Muscle layer of duodenum (tissue), 2 donors: ENCODE results near the gene CTNNA2.

Experiments
- H3K27ac ChIP-seq: one replicate; pipeline ENCODE4 v1.7.0; 2013; ENCODE audit warnings: mild to moderate bottlenecking, low read length
- H3K27me3 ChIP-seq: one replicate; pipeline ENCODE4 v1.7.0; 2013; ENCODE audit warnings: low read depth, mild to moderate bottlenecking, control low read depth, low read length
- H3K36me3 ChIP-seq, 2 donors: one replicate each; pipeline ENCODE4 v1.7.0; 2013; ENCODE audit warnings: low read length in 2 of 2, control low read depth in 1 of 2, mild to moderate bottlenecking in 1 of 2; ENCODE audit not compliant: insufficient read depth in 2 of 2, control insufficient read depth in 1 of 2
- H3K4me1 ChIP-seq, 2 donors: one replicate each; pipeline ENCODE4 v1.7.0; 2013; ENCODE audit warnings: low read length in 2 of 2, mild to moderate bottlenecking in 2 of 2, control low read depth in 1 of 2, moderate library complexity in 1 of 2; ENCODE audit not compliant: insufficient read depth in 2 of 2, control insufficient read depth in 1 of 2
- H3K4me3 ChIP-seq, 2 donors: one replicate each; pipeline ENCODE4 v1.7.0; 2013; ENCODE audit warnings: low read length in 2 of 2, low read depth in 1 of 2, mild to moderate bottlenecking in 1 of 2
- H3K9me3 ChIP-seq, 2 donors: one replicate each; pipeline ENCODE4 v1.7.0; 2013; ENCODE audit warnings: low read length in 2 of 2, control low read depth in 1 of 2, mild to moderate bottlenecking in 1 of 2; ENCODE audit not compliant: control insufficient read depth in 1 of 2
- donor health status: healthy.

CTNNA2 gene

DNA sequence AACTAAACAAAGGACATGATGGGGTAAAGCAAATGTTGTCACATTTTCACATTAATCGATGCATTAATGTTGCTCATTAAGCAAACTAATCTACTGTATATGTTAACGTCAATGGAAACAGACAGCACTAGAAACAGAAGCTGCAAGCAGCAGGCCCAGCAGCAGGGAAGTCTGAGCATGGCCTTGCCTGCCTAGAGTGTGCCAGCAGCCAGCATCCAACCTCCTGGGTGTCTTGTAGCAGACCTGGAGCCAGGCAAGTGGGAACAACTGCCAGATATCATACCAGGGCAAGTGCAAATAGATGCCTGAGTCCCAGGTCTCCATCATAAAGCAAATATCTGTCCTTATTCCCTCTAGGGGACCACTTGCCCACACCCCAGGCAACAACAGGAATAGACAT is 472.7 kb downstream of the CTNNA2 start:
- Histone ChIP-seq H3K27ac (no peak overlapping the region), H3K4me1 (no peaks in the 10 kb centered on the region), H3K36me3 (no peaks in the 10 kb centered on the region), H3K9me3 (no peaks in the 10 kb centered on the region), H3K4me3 (no peak overlapping the region), H3K27me3 (no peaks in the 10 kb centered on the region)

GRCh38 chr2:79993144-79993543 is 480.3 kb downstream of the CTNNA2 start:
- no peaks in the 10 kb centered on the region for H3K27me3 ChIP-seq
- no peak overlapping the region for H3K4me3 ChIP-seq
- H3K36me3 ChIP-seq, result no peaks in the 10 kb centered on the region
- no peak overlapping the region for H3K27ac ChIP-seq
- H3K4me1 ChIP-seq, result no peaks in the 10 kb centered on the region
- no peaks in the 10 kb centered on the region for H3K9me3 ChIP-seq

DNA sequence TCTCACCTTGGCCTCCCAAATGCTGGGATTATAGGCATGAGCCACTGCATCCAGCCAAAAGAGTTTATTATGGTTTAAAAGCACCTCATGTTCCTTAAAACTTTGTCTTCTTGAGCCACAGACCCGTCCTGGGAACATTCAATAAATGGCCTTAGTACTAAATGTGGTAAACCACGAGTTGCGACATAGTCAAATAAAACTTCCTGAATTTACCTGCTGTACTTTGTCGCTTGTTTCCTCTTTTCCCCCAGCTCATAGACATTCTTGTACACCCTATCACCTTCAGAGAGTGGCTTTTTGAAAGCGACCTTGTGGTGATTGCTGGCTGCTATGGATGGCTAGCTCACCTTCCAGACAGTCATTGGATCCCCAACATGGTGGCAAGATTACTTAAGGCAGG is 481.3 kb downstream of the CTNNA2 start:
- Histone ChIP-seq H3K27ac (no peak overlapping the region), H3K4me3 (no peak overlapping the region), H3K4me1 (no peaks in the 10 kb centered on the region), H3K9me3 (no peaks in the 10 kb centered on the region), H3K36me3 (no peaks in the 10 kb centered on the region), H3K27me3 (no peaks in the 10 kb centered on the region)

DNA sequence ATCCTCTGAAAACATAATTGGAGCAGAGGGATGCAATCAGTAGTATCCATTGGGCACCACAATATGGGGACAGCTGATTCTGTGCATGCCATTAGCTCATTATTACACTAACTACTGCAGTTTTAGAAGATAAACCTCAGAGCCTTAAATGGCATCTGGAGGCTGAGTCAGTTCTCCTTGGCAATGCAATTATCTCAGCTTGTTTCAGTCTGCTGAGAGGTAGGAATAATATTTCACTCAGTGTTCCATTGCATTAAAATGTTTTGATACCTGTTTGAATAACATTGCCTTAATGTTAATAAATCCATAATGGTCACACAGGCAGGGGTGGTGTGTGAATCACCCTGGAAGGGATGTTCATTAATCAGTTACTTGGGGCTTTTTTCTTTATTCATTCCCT is 482.1 kb downstream of the CTNNA2 start:
- Histone ChIP-seq H3K9me3 (no peaks in the 10 kb centered on the region), H3K4me1 (no peaks in the 10 kb centered on the region), H3K36me3 (no peaks in the 10 kb centered on the region), H3K27ac (no peak overlapping the region), H3K27me3 (no peaks in the 10 kb centered on the region), H3K4me3 (no peak overlapping the region)

GRCh38 chr2:79996709-79997108 is 483.9 kb downstream of the CTNNA2 start:
- Histone ChIP-seq H3K4me1 (no peaks in the 10 kb centered on the region), H3K4me3 (no peak overlapping the region), H3K36me3 (no peaks in the 10 kb centered on the region), H3K27ac (no peak overlapping the region), H3K9me3 (no peaks in the 10 kb centered on the region), H3K27me3 (no peaks in the 10 kb centered on the region)

DNA sequence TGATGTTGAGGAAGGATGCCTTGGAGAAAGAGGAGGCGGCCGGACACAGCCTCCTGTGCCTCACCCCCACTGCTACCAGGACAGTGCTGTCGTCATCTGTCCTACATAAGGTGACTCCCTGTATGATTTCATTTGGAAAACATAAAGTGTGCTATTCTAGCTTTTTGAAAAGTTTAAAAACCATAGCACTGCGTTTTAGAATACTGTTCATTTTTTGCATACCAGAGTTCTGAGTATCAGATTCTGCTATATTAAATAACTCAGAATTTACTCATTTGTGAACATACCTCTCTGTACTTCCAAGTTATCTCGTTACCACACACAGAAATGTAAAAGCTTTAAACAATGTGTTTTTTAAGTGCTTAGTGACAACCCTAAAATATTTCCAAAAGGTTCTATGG is 488.9 kb downstream of the CTNNA2 start:
- Histone ChIP-seq H3K36me3 (no peaks in the 10 kb centered on the region), H3K9me3 (no peaks in the 10 kb centered on the region), H3K27me3 (no peaks in the 10 kb centered on the region), H3K4me1 (no peaks in the 10 kb centered on the region), H3K4me3 (no peak overlapping the region), H3K27ac (no peak overlapping the region)

GRCh38 chr2:80002112-80002511 is 489.3 kb downstream of the CTNNA2 start:
- no peaks in the 10 kb centered on the region for H3K9me3 ChIP-seq
- no peaks in the 10 kb centered on the region for H3K36me3 ChIP-seq
- no peaks in the 10 kb centered on the region for H3K4me1 ChIP-seq
- no peaks in the 10 kb centered on the region for H3K27me3 ChIP-seq
- H3K4me3 ChIP-seq, result no peak overlapping the region
- H3K27ac ChIP-seq, result no peak overlapping the region

GRCh38 chr2:80002568-80003157 is 489.8 kb downstream of the CTNNA2 start:
- Histone ChIP-seq H3K27me3 (no peaks in the 10 kb centered on the region), H3K36me3 (no peaks in the 10 kb centered on the region), H3K4me3 (no peak overlapping the region)

GRCh38 chr2:80007777-80008503 is 495.1 kb downstream of the CTNNA2 start:
- H3K9me3 ChIP-seq, result no peaks in the 10 kb centered on the region
- H3K27me3 ChIP-seq, result no peaks in the 10 kb centered on the region
- no peak overlapping the region for H3K27ac ChIP-seq
- H3K4me3 ChIP-seq, result no peak overlapping the region
- no peaks in the 10 kb centered on the region for H3K4me1 ChIP-seq
- H3K36me3 ChIP-seq, result no peaks in the 10 kb centered on the region

More at GRCh38 chr2:80002568-80003157, 489.8 kb downstream of the CTNNA2 start:
- no peaks in the 10 kb centered on the region for H3K4me1 ChIP-seq
- no peaks in the 10 kb centered on the region for H3K9me3 ChIP-seq
- H3K27ac ChIP-seq, result no peak overlapping the region

GRCh38 chr2:80008596-80008995 is 495.7 kb downstream of the CTNNA2 start:
- Histone ChIP-seq H3K36me3 (no peaks in the 10 kb centered on the region), H3K4me1 (no peaks in the 10 kb centered on the region), H3K4me3 (no peak overlapping the region), H3K9me3 (no peaks in the 10 kb centered on the region), H3K27ac (no peak overlapping the region), H3K27me3 (no peaks in the 10 kb centered on the region)

GRCh38 chr2:80009211-80009610 is 496.4 kb downstream of the CTNNA2 start:
- no peaks in the 10 kb centered on the region for H3K4me1 ChIP-seq
- no peak overlapping the region for H3K4me3 ChIP-seq
- H3K9me3 ChIP-seq, result no peaks in the 10 kb centered on the region
- no peaks in the 10 kb centered on the region for H3K36me3 ChIP-seq
- H3K27me3 ChIP-seq, result no peaks in the 10 kb centered on the region
- H3K27ac ChIP-seq, result no peak overlapping the region

DNA sequence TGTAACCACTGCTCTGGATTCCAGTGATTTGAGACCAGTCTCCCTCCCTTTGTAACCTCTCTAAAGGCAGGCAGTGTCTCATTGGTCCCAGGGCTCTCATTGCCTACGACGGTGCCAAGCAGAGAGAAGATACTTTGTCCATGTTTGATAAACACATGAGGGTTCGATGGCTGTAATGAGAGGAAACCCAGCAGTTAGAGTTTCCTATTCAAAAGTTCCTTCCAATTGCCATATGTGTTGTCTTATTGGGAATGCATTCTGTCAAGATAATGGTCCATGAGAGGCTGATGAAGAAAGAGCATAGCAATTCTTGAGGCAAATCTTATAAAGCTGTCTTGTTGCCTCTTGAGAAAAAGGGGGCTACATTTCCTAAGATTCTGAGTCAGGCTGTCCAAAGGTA is 499.2 kb downstream of the CTNNA2 start:
- Histone ChIP-seq H3K4me1 (no peaks in the 10 kb centered on the region), H3K27me3 (no peaks in the 10 kb centered on the region), H3K27ac (no peak overlapping the region), H3K9me3 (no peaks in the 10 kb centered on the region), H3K4me3 (no peak overlapping the region), H3K36me3 (no peaks in the 10 kb centered on the region)
